K562 treated with DMSO at 1 percent for 48 hours (cell line): ENCODE results near the gene PAAF1. TPM values are rescaled to one million over a fixed set of nuclear protein-coding genes. Genes with fewer than 3 reads are reported as not detected.

ENCODE experiments used
- total RNA-seq: library from RNA; unstranded; fragments of 300-600 nt; gene quantifications from 2 replicates; pipeline ENCODE4 v1.2.3, GENCODE V29; 2022; ENCODE audit warnings: low replicate concordance; ENCODE audit errors: extremely low read depth

PAAF1 gene
- total RNA-seq, result not detected in 2 replicates

DNA sequence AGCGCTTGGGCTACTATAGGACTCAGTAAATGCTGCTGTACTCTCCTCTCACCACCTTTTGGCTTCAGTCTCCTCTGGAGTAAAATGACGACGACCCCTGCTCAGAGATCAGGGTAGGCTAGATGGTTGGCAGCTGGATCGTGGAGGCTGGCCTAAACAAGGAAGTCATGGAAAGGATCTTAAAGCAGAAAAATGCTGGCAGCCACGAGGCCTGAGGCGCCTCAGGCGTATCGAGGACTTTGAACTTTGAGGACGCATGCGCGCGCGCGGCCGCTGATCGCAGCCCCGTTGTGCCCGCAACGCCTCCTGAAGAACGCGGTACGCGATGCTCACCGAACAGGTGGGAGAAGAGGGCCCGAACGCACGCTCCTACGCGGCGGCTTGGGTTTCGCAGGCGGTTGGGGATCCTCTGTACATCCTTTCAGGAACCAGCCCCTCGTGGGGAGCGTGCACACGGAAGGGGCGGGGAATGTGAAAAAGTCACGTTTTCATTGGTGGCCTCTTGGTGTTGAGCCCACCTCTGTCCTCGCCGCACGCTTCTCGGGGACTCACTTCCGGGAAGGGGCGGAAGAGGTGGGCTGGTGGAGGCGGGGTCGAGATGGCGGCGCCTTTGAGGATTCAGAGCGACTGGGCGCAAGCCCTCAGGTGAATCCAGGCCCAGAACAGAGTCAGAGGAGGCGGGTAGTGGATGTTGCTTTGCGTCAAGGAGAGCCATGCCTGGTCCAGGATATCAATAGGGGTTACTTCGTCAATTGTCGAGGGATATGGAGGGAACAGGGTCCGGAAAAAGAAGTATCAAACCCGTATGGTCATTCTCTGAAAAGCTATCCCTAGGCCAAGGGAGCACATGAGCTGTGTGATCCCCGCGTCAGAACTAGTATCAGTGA is at the start of gene PAAF1, which contains the start of gene COA4:
TSS of gene PAAF1 (plus strand) at position 576 of the 887 bp plus-strand sequence. CDS start at position 599, 23 bp downstream.
TSS of gene COA4 (minus strand) at position 423 of the 887 bp plus-strand sequence. CDS start 3,468 bp downstream, outside the sequence.

GRCh38 chr11:73950869-73951710 is 74.3 kb downstream of the PAAF1 start, which contains the start of gene DNAJB13:
Gene DNAJB13, plus strand, starts transcription at chr11:73951026. Its CDS starts 44 bp downstream, at chr11:73951070.

Other genes starting within 250 kb of the PAAF1 start
- gene PLEKHB1, start 230.4 kb upstream of the PAAF1 start, total RNA-seq, result not detected in 2 replicates
- gene RAB6A, start 115.9 kb upstream of the PAAF1 start, total RNA-seq, result not detected in 2 replicates
- not detected in 2 replicates for gene MRPL48, start 89.1 kb upstream of the PAAF1 start, total RNA-seq
- gene COA4, start 153 bp upstream of the PAAF1 start, total RNA-seq, result not detected in 2 replicates
- gene DNAJB13, start 74.0 kb downstream of the PAAF1 start, total RNA-seq, result not detected in 2 replicates
- gene UCP2, start 105.8 kb downstream of the PAAF1 start, total RNA-seq, result not detected in 2 replicates
- gene UCP3, start 132.1 kb downstream of the PAAF1 start, total RNA-seq, result not detected in 2 replicates